Thyroid gland (tissue), 4 donors: ENCODE results near the gene SIRT6.

Experiments used
- POLR2A ChIP-seq, 2 donors: fragments of 450-650 bp; IDR thresholded peaks; one replicate each; pipeline ENCODE4 v1.6.1; 2017; ENCODE audit warnings: antibody characterized with exemption in 2 of 2, mild to moderate bottlenecking in 2 of 2, moderate library complexity in 1 of 2
- TF ChIP-seq, protein P1 (sequence below), 6 experiments: fragments of 200-600 bp in 3 of 6; fragments of 450-650 bp in 3 of 6; sonication (generic) in 3 of 6; IDR thresholded peaks; one replicate each; pipeline ENCODE4 v1.5.1; 2016 to 2019; ENCODE audit warnings: antibody characterized with exemption in 6 of 6, mild to moderate bottlenecking in 2 of 6, inconsistent platforms in 1 of 6, moderate library complexity in 1 of 6

DNA sequence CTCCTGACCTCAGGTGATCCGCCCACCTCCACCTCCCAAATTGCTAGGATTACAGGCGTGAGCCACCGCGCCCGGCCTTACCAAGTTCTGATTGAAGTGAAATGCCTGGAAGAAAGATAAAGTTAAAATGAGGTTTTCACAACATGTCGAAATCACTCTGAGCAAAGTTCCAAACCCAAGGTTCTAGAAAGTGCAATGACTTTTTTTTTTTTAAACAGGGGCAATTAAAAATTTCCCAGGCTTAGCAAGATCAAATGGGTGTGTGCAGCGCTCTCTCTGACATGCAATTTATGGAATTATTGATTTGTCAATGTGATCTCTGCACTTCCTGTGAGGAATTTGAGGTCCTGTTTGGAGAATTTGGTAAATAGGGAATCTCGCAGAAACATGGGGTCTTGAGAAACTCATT, 45.7 kb downstream of the SIRT6 start:
- TF ChIP-seq, protein P1, sequence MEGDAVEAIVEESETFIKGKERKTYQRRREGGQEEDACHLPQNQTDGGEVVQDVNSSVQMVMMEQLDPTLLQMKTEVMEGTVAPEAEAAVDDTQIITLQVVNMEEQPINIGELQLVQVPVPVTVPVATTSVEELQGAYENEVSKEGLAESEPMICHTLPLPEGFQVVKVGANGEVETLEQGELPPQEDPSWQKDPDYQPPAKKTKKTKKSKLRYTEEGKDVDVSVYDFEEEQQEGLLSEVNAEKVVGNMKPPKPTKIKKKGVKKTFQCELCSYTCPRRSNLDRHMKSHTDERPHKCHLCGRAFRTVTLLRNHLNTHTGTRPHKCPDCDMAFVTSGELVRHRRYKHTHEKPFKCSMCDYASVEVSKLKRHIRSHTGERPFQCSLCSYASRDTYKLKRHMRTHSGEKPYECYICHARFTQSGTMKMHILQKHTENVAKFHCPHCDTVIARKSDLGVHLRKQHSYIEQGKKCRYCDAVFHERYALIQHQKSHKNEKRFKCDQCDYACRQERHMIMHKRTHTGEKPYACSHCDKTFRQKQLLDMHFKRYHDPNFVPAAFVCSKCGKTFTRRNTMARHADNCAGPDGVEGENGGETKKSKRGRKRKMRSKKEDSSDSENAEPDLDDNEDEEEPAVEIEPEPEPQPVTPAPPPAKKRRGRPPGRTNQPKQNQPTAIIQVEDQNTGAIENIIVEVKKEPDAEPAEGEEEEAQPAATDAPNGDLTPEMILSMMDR (IDR thresholded peaks at IDR 0.05), result no peak
- no peak for TF ChIP-seq POLR2A (IDR thresholded peaks at IDR 0.05)
